Neural progenitor cell (in vitro differentiated cells): ENCODE measurements around the gene BICD2.

ENCODE experiments used
- EZH2 ChIP-seq: fragments of 200-600 bp; sonication (generic); IDR thresholded peaks from 2 replicates; pipeline ENCODE4 v1.6.1; 2017; ENCODE audit warnings: antibody characterized with exemption, mild to moderate bottlenecking, moderate library complexity
- EZH2phosphoT487 ChIP-seq: fragments of 200-600 bp; sonication (generic); IDR thresholded peaks from 2 replicates; pipeline ENCODE4 v1.6.1; 2017; ENCODE audit warnings: antibody characterized with exemption
- TF ChIP-seq, protein P1 (sequence below): fragments of 200-600 bp; sonication (generic); IDR thresholded peaks from 2 replicates; pipeline ENCODE4 v1.5.1; 2017; ENCODE audit warnings: antibody characterized with exemption, mild to moderate bottlenecking

DNA sequence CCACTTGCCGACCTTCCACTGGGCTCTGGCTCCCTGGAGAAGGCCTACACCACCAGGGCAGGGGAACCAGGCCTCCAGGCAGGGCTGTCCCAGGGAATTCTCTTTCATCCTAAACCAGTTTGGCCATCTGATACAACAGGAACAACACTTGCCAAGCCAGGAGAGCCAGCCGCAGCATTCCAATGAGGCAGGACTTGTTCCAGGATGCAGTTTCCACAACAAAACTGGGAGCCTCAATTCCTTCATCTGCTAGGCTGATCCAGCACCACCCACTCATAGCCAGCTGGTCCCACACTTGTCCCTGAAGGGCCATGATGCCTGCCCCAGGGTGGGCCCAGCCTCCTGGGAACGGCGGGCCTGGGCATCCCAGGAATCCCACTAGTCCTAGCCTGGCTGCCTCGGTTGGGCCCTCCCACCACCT is 26.0 kb downstream of the BICD2 start:
- TF ChIP-seq EZH2 = no peak
- TF ChIP-seq, protein P1, sequence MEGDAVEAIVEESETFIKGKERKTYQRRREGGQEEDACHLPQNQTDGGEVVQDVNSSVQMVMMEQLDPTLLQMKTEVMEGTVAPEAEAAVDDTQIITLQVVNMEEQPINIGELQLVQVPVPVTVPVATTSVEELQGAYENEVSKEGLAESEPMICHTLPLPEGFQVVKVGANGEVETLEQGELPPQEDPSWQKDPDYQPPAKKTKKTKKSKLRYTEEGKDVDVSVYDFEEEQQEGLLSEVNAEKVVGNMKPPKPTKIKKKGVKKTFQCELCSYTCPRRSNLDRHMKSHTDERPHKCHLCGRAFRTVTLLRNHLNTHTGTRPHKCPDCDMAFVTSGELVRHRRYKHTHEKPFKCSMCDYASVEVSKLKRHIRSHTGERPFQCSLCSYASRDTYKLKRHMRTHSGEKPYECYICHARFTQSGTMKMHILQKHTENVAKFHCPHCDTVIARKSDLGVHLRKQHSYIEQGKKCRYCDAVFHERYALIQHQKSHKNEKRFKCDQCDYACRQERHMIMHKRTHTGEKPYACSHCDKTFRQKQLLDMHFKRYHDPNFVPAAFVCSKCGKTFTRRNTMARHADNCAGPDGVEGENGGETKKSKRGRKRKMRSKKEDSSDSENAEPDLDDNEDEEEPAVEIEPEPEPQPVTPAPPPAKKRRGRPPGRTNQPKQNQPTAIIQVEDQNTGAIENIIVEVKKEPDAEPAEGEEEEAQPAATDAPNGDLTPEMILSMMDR = no peak
- TF ChIP-seq EZH2phosphoT487 = no peak
